Measurements from ENCODE around the gene RNLS. TPM values are rescaled to one million over a fixed set of nuclear protein-coding genes. Genes with fewer than 3 reads are reported as not detected.

The RNLS gene
- total RNA-seq, 1 experiment from 2014 or later: not detected

GRCh38 chr10:88555190-88555908 is 27.8 kb downstream of the RNLS start:
- Histone ChIP-seq H3K4me1 (ENCODE audit: control insufficient read depth in 1 of 2, insufficient read depth in 2 of 2, low read length in 2 of 2) (peaks cover 0 to 7% of the 10 kb centered on the region in 2 experiments; a peak in 2 of 4 replicates), H3K9ac (ENCODE audit: low read length) (no peak overlapping the region), H3K27me3 (ENCODE audit: insufficient read depth, low read length) (no peaks in the 10 kb centered on the region), H3K9me2 (ENCODE audit: insufficient read depth) (no peaks in the 10 kb centered on the region), H3K79me2 (ENCODE audit: insufficient read depth, low read length) (no peaks in the 10 kb centered on the region), H4K20me1 (ENCODE audit: insufficient read depth) (no peaks in the 10 kb centered on the region), H2AFZ (ENCODE audit: low read depth, low read length, poor library complexity, severe bottlenecking) (no peak overlapping the region), H3K4me3 (replicated peaks in 1 of 2; ENCODE audit: low read depth in 1 of 2, low read length in 2 of 2) (no peak overlapping the region), H3K27ac (ENCODE audit: low read depth, low read length) (no peak overlapping the region), H3K4me2 (ENCODE audit: low read length) (no peak overlapping the region), H3K36me3 (ENCODE audit: control insufficient read depth in 1 of 2, insufficient read depth in 2 of 2, low read length in 2 of 2) (no peaks in the 10 kb centered on the region), H3K9me3 (ENCODE audit: control insufficient read depth in 1 of 2, insufficient read depth in 1 of 2, low read depth in 1 of 2, low read length in 2 of 2) (no peaks in the 10 kb centered on the region)
- DNase-seq (ENCODE audit: low read depth, low spot score) (no peak), ATAC-seq (no peak)
- ChIA-PET POLR2A (no interaction called here), RAD21 (ENCODE audit: low non-redundant PET in 1 of 2, low total read pairs in 2 of 2, uncharacterized antibody in 2 of 2, unreplicated experiment in 2 of 2) (no interaction called here), CTCF (no interaction called here)
- intact Hi-C loops (cut with micrococcal nuclease): loop anchor here (10.0 kb wide), 1 partner anchor 901 kb away; the partner anchor contains the start of gene PAPSS2
- TF ChIP-seq SP1 (IDR thresholded peaks at IDR 0.05; ENCODE audit: low read depth) (no peak), JUND (IDR thresholded peaks at IDR 0.05) (no peak), FOSL1 (IDR thresholded peaks at IDR 0.05; ENCODE audit: low read depth) (no peak), ZBTB33 (IDR thresholded peaks at IDR 0.05; ENCODE audit: extremely low read depth, insufficient replicate concordance, low read length) (no peak), SIN3A (IDR thresholded peaks at IDR 0.05; ENCODE audit: low read depth) (no peak), YY1 (IDR thresholded peaks at IDR 0.05; ENCODE audit: extremely low read depth, insufficient replicate concordance, low read depth, low read length) (no peak)
- BruUV-seq (replicated peaks): no TSS peak

All from HCT116 (cell line).